Brain pericyte (primary cell): ENCODE results near the gene AGR3.

Source experiments
- DNase-seq: peaks from one replicate; pipeline ENCODE4 v3.0.0-alpha.2; 2012; ENCODE audit warnings: low read depth, low spot score

Gene AGR3

GRCh38 chr7:16881844-16882243, at the start of gene AGR3:
AGR3 (minus strand) TSS chr7:16881983; CDS start chr7:16878618, 3,365 bp downstream.
- no peak for DNase-seq

- DNase-seq, result no peak
These were observed 49.2 kb upstream of the AGR3 start for GRCh38 chr7:16930946-16931345.

GRCh38 chr7:16929146-16929762, 47.5 kb upstream of the AGR3 start:
- DNase-seq, result no peak

GRCh38 chr7:16926861-16927260, 45.1 kb upstream of the AGR3 start:
- no peak for DNase-seq

GRCh38 chr7:16926283-16926682, 44.5 kb upstream of the AGR3 start:
- no peak for DNase-seq

- DNase-seq, result no peak
These were observed 43.8 kb upstream of the AGR3 start for GRCh38 chr7:16925609-16926008.

- DNase-seq, result no peak
These were observed 41.2 kb upstream of the AGR3 start for GRCh38 chr7:16923019-16923418.

- no peak for DNase-seq
These were observed 40.0 kb upstream of the AGR3 start for GRCh38 chr7:16921644-16922257.

GRCh38 chr7:16921151-16921550, 39.4 kb upstream of the AGR3 start:
- no peak for DNase-seq

- DNase-seq, result no peak
These were observed 37.7 kb upstream of the AGR3 start for GRCh38 chr7:16919440-16919839.

GRCh38 chr7:16918288-16918895, 36.6 kb upstream of the AGR3 start:
- DNase-seq, result no peak

GRCh38 chr7:16916738-16917137, 35.0 kb upstream of the AGR3 start:
- no peak for DNase-seq

GRCh38 chr7:16916105-16916639, 34.4 kb upstream of the AGR3 start:
- no peak for DNase-seq

GRCh38 chr7:16915405-16915804, 33.6 kb upstream of the AGR3 start:
- no peak for DNase-seq

GRCh38 chr7:16914771-16915170, 33.0 kb upstream of the AGR3 start:
- DNase-seq, result no peak

- DNase-seq, result no peak
These were observed 31.9 kb upstream of the AGR3 start for GRCh38 chr7:16913643-16914042.

GRCh38 chr7:16912540-16912939, 30.8 kb upstream of the AGR3 start:
- DNase-seq, result no peak

- DNase-seq, result no peak
These were observed 26.8 kb upstream of the AGR3 start for GRCh38 chr7:16908561-16908960.

GRCh38 chr7:16905300-16906044, 23.7 kb upstream of the AGR3 start:
- no peak for DNase-seq

- no peak for DNase-seq
These were observed 22.3 kb upstream of the AGR3 start for GRCh38 chr7:16904076-16904475.

GRCh38 chr7:16900209-16900768, 18.5 kb upstream of the AGR3 start:
- no peak for DNase-seq
